OCI-LY1 (cell line): ENCODE results near the gene IMMP2L.
"Not testable (repeated sequence)": the region's sequence is repeated elsewhere in the genome, so short reads cannot be mapped to it uniquely, and the experiment has no call there.

Experiments
- H2AFZ ChIP-seq: fragments of 200-600 bp; sonication (generic), shearing (Covaris generic); 2 replicates; pipeline ENCODE4 v1.6.0; 2014; ENCODE audit warnings: antibody characterized with exemption, mild to moderate bottlenecking, low read length
- H3F3A ChIP-seq: fragments of 200-600 bp; sonication (generic), shearing (Covaris generic); 2 replicates; pipeline ENCODE4 v1.6.0; 2014; ENCODE audit warnings: mild to moderate bottlenecking, antibody characterized with exemption, low read length, moderate library complexity; ENCODE audit not compliant: insufficient read depth
- H3K27ac ChIP-seq: fragments of 200-600 bp; sonication (generic); 2 replicates; pipeline ENCODE4 v1.5.1; 2014; ENCODE audit warnings: low read length, mixed run types, mild to moderate bottlenecking, low read depth; ENCODE audit not compliant: poor library complexity, severe bottlenecking
- H3K27me3 ChIP-seq: fragments of 200-600 bp; sonication (generic); 2 replicates; pipeline ENCODE4 v1.6.0; 2014; ENCODE audit warnings: antibody characterized with exemption, mild to moderate bottlenecking, low read length, moderate library complexity; ENCODE audit not compliant: insufficient read depth
- H3K36me3 ChIP-seq: fragments of 200-600 bp; sonication (generic); 2 replicates; pipeline ENCODE4 v1.6.1; 2014; ENCODE audit warnings: mild to moderate bottlenecking, antibody characterized with exemption, low read length, moderate library complexity, mixed read lengths; ENCODE audit not compliant: insufficient read depth
- H3K4me1 ChIP-seq: fragments of 200-600 bp; sonication (generic); 2 replicates; pipeline ENCODE4 v1.5.1; 2014; ENCODE audit warnings: mild to moderate bottlenecking, low read length, moderate library complexity; ENCODE audit not compliant: insufficient read depth, severe bottlenecking
- H3K4me2 ChIP-seq: fragments of 200-600 bp; sonication (generic), shearing (Covaris generic); 2 replicates; pipeline ENCODE4 v1.6.1; 2014; ENCODE audit warnings: low read length
- H3K4me3 ChIP-seq: fragments of 200-600 bp; sonication (generic); 2 replicates; pipeline ENCODE4 v1.5.1; 2014; ENCODE audit warnings: low read length, low read depth, mild to moderate bottlenecking, mixed read lengths; ENCODE audit not compliant: poor library complexity, severe bottlenecking
- H3K79me2 ChIP-seq: fragments of 200-600 bp; shearing (Covaris generic); 2 replicates; pipeline ENCODE4 v1.6.1; 2016; ENCODE audit warnings: mixed run types, low read length, mixed read lengths; ENCODE audit not compliant: insufficient read depth
- H3K9ac ChIP-seq: fragments of 200-600 bp; sonication (generic), shearing (Covaris generic); 2 replicates; pipeline ENCODE4 v1.6.1; 2014; ENCODE audit warnings: mild to moderate bottlenecking, low read length, mixed read lengths
- H3K9me2 ChIP-seq: fragments of 200-600 bp; sonication (generic), shearing (Covaris generic); 2 replicates; pipeline ENCODE4 v1.6.1; 2014; ENCODE audit warnings: low read depth, mild to moderate bottlenecking, low read length, mixed read lengths
- H3K9me3 ChIP-seq: fragments of 200-600 bp; shearing (Covaris generic); 2 replicates; pipeline ENCODE4 v1.6.1; 2014; ENCODE audit warnings: low read length, mixed read lengths
- H4K20me1 ChIP-seq: fragments of 200-600 bp; sonication (generic), shearing (Covaris generic); 2 replicates; pipeline ENCODE4 v1.6.0; 2016; ENCODE audit warnings: mild to moderate bottlenecking, low read length; ENCODE audit not compliant: insufficient read depth
- EZH2 ChIP-seq: fragments of 200-600 bp; sonication (generic), shearing (Covaris generic); IDR thresholded peaks from 2 replicates; pipeline ENCODE4 v1.8.0; 2017; ENCODE audit warnings: borderline replicate concordance, mixed run types, mild to moderate bottlenecking, antibody characterized with exemption, low read length, moderate library complexity, mixed read lengths
- TF ChIP-seq, protein P1 (sequence below): fragments of 200-600 bp; sonication (generic), shearing (Covaris generic); IDR thresholded peaks from 2 replicates; pipeline ENCODE4 v1.5.1; 2017; ENCODE audit warnings: mild to moderate bottlenecking, antibody characterized with exemption, low read length, moderate library complexity, mixed read lengths

IMMP2L gene

DNA sequence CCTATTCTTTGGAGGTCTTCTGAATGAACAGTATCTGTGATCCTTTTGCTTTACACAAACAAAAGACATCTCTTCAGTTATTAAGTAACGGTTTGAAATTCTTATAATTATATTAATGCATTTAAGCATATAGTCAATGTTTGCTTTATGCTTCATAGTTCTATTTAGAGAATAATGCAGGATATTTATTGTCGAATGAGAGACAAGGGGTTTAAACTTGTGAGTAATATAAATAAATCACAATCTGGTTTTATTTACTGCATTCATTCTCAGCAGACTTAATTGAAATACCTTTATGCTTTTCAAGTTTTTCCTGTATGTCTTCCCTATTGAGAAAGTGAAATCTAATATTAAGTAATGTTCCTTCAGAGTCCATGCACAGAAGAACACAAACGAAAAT, 620.9 kb downstream of the IMMP2L start:
- Histone ChIP-seq H3K9me2 (no peaks in the 10 kb centered on the region), H3K4me2 (no peak overlapping the region), H3K27me3 (no peaks in the 10 kb centered on the region), H2AFZ (no peak overlapping the region), H3K36me3 (no peaks in the 10 kb centered on the region), H3K9ac (no peak overlapping the region), H3K4me3 (no peak overlapping the region), H3F3A (no peaks in the 10 kb centered on the region), H3K27ac (no peak overlapping the region), H3K9me3 (no peaks in the 10 kb centered on the region), H3K4me1 (no peaks in the 10 kb centered on the region), H4K20me1 (no peaks in the 10 kb centered on the region), H3K79me2 (no peaks in the 10 kb centered on the region)
- TF ChIP-seq, protein P1, sequence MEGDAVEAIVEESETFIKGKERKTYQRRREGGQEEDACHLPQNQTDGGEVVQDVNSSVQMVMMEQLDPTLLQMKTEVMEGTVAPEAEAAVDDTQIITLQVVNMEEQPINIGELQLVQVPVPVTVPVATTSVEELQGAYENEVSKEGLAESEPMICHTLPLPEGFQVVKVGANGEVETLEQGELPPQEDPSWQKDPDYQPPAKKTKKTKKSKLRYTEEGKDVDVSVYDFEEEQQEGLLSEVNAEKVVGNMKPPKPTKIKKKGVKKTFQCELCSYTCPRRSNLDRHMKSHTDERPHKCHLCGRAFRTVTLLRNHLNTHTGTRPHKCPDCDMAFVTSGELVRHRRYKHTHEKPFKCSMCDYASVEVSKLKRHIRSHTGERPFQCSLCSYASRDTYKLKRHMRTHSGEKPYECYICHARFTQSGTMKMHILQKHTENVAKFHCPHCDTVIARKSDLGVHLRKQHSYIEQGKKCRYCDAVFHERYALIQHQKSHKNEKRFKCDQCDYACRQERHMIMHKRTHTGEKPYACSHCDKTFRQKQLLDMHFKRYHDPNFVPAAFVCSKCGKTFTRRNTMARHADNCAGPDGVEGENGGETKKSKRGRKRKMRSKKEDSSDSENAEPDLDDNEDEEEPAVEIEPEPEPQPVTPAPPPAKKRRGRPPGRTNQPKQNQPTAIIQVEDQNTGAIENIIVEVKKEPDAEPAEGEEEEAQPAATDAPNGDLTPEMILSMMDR: no peak
- no peak for TF ChIP-seq EZH2

GRCh38 chr7:110940756-110941155, 621.5 kb downstream of the IMMP2L start:
- H3K4me3 ChIP-seq: no peak overlapping the region
- no peak overlapping the region for H3K27ac ChIP-seq
- H4K20me1 ChIP-seq: no peaks in the 10 kb centered on the region
- no peaks in the 10 kb centered on the region for H3K4me1 ChIP-seq
- H3K9me2 ChIP-seq: no peaks in the 10 kb centered on the region
- no peak for TF ChIP-seq EZH2
- TF ChIP-seq, protein P1: no peak
- no peaks in the 10 kb centered on the region for H3K79me2 ChIP-seq
- H2AFZ ChIP-seq: no peak overlapping the region
- H3F3A ChIP-seq: no peaks in the 10 kb centered on the region
- H3K27me3 ChIP-seq: no peaks in the 10 kb centered on the region
- H3K9ac ChIP-seq: no peak overlapping the region
- no peaks in the 10 kb centered on the region for H3K9me3 ChIP-seq
- H3K36me3 ChIP-seq: no peaks in the 10 kb centered on the region
- no peak overlapping the region for H3K4me2 ChIP-seq

GRCh38 chr7:110938165-110938564, 624.1 kb downstream of the IMMP2L start:
- Histone ChIP-seq H3K9ac (no peak overlapping the region), H2AFZ (no peak overlapping the region), H3K9me3 (no peaks in the 10 kb centered on the region), H3K4me1 (no peaks in the 10 kb centered on the region), H4K20me1 (no peaks in the 10 kb centered on the region), H3F3A (no peaks in the 10 kb centered on the region), H3K4me2 (no peak overlapping the region), H3K36me3 (no peaks in the 10 kb centered on the region), H3K27me3 (no peaks in the 10 kb centered on the region), H3K79me2 (no peaks in the 10 kb centered on the region), H3K27ac (no peak overlapping the region), H3K9me2 (no peaks in the 10 kb centered on the region), H3K4me3 (no peak overlapping the region)
- TF ChIP-seq, protein P1: no peak
- TF ChIP-seq EZH2: no peak

GRCh38 chr7:110936665-110937064, 625.6 kb downstream of the IMMP2L start:
- not testable (repeated sequence) for H3K9me3 ChIP-seq, H3K4me1 ChIP-seq, H3K27me3 ChIP-seq

More at GRCh38 chr7:110936665-110937064, 625.6 kb downstream of the IMMP2L start:
- H3K79me2 ChIP-seq, H3F3A ChIP-seq, H3K4me3 ChIP-seq, H3K4me2 ChIP-seq, H2AFZ ChIP-seq, H3K9ac ChIP-seq, H3K27ac ChIP-seq, H3K36me3 ChIP-seq, H3K9me2 ChIP-seq, H4K20me1 ChIP-seq: not testable (repeated sequence)
